ENCODE results near the gene CHD5. TPM values are rescaled to one million over a fixed set of nuclear protein-coding genes. Genes with fewer than 3 reads are reported as not detected.

CHD5 gene
- total and polyA plus RNA-seq, 2 of the 13 experiments (the other 11 are each of a cell fraction or from before 2014, with no cell fraction given), result 0.02 to 0.21 TPM

DNA sequence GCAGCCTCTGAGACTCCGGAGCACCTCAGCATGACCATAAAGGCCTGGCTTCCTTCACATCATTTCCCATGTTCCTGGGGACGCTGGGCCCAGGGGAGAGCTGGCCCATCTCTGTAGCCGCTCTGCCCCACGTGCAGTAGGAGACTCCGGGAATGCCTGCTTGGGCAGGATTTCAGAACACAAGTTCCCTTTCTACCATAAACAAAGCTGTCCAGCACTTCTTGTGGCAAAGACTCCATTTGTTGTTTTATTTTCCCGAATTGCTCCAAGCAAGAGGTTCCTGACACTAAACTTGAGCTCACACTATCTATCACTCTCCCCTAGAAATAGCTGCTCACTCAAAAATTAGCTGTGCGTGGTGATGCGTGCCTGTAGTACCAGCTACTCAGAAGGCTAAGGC, 21.9 kb downstream of the CHD5 start:
- in situ Hi-C loops (cut with HindIII; ENCODE audit: extremely low pct_ligation_motif_present, low pct_unique_long_range_greater_than_20kb), result no loop called here
- no peak for FAIRE-seq
- H3K4me2 ChIP-seq (ENCODE audit: low read depth, low read length), result peak overlapping the region; percentile 56
- TF ChIP-seq, protein P1, sequence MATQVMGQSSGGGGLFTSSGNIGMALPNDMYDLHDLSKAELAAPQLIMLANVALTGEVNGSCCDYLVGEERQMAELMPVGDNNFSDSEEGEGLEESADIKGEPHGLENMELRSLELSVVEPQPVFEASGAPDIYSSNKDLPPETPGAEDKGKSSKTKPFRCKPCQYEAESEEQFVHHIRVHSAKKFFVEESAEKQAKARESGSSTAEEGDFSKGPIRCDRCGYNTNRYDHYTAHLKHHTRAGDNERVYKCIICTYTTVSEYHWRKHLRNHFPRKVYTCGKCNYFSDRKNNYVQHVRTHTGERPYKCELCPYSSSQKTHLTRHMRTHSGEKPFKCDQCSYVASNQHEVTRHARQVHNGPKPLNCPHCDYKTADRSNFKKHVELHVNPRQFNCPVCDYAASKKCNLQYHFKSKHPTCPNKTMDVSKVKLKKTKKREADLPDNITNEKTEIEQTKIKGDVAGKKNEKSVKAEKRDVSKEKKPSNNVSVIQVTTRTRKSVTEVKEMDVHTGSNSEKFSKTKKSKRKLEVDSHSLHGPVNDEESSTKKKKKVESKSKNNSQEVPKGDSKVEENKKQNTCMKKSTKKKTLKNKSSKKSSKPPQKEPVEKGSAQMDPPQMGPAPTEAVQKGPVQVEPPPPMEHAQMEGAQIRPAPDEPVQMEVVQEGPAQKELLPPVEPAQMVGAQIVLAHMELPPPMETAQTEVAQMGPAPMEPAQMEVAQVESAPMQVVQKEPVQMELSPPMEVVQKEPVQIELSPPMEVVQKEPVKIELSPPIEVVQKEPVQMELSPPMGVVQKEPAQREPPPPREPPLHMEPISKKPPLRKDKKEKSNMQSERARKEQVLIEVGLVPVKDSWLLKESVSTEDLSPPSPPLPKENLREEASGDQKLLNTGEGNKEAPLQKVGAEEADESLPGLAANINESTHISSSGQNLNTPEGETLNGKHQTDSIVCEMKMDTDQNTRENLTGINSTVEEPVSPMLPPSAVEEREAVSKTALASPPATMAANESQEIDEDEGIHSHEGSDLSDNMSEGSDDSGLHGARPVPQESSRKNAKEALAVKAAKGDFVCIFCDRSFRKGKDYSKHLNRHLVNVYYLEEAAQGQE (IDR thresholded peaks at IDR 0.05; ENCODE audit: borderline replicate concordance in 1 of 2, low read depth in 1 of 2, low read length in 2 of 2), result 0 out of 4 replicates have a peak, but pooled peaks of 1 of the 2 experiments have one; percentile 4
- TF ChIP-seq THAP11 (CRISPR knock-in tag; IDR thresholded peaks at IDR 0.05) (no peak), ZNF333 (CRISPR knock-in tag; IDR thresholded peaks at IDR 0.05; ENCODE audit: borderline replicate concordance) (no peak), NAIF1 (CRISPR knock-in tag; IDR thresholded peaks at IDR 0.05; ENCODE audit: borderline replicate concordance) (no peak), NR2C2 (CRISPR knock-in tag; IDR thresholded peaks at IDR 0.05; ENCODE audit: borderline replicate concordance) (no peak)
- TF ChIP-seq, protein P2, sequence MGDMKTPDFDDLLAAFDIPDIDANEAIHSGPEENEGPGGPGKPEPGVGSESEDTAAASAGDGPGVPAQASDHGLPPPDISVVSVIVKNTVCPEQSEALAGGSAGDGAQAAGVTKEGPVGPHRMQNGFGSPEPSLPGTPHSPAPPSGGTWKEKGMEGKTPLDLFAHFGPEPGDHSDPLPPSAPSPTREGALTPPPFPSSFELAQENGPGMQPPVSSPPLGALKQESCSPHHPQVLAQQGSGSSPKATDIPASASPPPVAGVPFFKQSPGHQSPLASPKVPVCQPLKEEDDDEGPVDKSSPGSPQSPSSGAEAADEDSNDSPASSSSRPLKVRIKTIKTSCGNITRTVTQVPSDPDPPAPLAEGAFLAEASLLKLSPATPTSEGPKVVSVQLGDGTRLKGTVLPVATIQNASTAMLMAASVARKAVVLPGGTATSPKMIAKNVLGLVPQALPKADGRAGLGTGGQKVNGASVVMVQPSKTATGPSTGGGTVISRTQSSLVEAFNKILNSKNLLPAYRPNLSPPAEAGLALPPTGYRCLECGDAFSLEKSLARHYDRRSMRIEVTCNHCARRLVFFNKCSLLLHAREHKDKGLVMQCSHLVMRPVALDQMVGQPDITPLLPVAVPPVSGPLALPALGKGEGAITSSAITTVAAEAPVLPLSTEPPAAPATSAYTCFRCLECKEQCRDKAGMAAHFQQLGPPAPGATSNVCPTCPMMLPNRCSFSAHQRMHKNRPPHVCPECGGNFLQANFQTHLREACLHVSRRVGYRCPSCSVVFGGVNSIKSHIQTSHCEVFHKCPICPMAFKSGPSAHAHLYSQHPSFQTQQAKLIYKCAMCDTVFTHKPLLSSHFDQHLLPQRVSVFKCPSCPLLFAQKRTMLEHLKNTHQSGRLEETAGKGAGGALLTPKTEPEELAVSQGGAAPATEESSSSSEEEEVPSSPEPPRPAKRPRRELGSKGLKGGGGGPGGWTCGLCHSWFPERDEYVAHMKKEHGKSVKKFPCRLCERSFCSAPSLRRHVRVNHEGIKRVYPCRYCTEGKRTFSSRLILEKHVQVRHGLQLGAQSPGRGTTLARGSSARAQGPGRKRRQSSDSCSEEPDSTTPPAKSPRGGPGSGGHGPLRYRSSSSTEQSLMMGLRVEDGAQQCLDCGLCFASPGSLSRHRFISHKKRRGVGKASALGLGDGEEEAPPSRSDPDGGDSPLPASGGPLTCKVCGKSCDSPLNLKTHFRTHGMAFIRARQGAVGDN (CRISPR knock-in tag; IDR thresholded peaks at IDR 0.05), result peak; percentile 4; the same call in 1 of the 2 replicates
- TF ChIP-seq, protein P3, sequence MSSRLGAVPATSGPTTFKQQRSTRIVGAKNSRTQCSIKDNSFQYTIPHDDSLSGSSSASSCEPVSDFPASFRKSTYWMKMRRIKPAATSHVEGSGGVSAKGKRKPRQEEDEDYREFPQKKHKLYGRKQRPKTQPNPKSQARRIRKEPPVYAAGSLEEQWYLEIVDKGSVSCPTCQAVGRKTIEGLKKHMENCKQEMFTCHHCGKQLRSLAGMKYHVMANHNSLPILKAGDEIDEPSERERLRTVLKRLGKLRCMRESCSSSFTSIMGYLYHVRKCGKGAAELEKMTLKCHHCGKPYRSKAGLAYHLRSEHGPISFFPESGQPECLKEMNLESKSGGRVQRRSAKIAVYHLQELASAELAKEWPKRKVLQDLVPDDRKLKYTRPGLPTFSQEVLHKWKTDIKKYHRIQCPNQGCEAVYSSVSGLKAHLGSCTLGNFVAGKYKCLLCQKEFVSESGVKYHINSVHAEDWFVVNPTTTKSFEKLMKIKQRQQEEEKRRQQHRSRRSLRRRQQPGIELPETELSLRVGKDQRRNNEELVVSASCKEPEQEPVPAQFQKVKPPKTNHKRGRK (CRISPR knock-in tag; IDR thresholded peaks at IDR 0.05), result no peak
- TF ChIP-seq, protein P4, sequence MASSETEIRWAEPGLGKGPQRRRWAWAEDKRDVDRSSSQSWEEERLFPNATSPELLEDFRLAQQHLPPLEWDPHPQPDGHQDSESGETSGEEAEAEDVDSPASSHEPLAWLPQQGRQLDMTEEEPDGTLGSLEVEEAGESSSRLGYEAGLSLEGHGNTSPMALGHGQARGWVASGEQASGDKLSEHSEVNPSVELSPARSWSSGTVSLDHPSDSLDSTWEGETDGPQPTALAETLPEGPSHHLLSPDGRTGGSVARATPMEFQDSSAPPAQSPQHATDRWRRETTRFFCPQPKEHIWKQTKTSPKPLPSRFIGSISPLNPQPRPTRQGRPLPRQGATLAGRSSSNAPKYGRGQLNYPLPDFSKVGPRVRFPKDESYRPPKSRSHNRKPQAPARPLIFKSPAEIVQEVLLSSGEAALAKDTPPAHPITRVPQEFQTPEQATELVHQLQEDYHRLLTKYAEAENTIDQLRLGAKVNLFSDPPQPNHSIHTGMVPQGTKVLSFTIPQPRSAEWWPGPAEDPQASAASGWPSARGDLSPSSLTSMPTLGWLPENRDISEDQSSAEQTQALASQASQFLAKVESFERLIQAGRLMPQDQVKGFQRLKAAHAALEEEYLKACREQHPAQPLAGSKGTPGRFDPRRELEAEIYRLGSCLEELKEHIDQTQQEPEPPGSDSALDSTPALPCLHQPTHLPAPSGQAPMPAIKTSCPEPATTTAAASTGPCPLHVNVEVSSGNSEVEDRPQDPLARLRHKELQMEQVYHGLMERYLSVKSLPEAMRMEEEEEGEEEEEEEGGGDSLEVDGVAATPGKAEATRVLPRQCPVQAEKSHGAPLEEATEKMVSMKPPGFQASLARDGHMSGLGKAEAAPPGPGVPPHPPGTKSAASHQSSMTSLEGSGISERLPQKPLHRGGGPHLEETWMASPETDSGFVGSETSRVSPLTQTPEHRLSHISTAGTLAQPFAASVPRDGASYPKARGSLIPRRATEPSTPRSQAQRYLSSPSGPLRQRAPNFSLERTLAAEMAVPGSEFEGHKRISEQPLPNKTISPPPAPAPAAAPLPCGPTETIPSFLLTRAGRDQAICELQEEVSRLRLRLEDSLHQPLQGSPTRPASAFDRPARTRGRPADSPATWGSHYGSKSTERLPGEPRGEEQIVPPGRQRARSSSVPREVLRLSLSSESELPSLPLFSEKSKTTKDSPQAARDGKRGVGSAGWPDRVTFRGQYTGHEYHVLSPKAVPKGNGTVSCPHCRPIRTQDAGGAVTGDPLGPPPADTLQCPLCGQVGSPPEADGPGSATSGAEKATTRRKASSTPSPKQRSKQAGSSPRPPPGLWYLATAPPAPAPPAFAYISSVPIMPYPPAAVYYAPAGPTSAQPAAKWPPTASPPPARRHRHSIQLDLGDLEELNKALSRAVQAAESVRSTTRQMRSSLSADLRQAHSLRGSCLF (CRISPR knock-in tag; IDR thresholded peaks at IDR 0.05; ENCODE audit: borderline replicate concordance), result no peak

More for the DNA sequence above, 21.9 kb downstream of the CHD5 start:
- Histone ChIP-seq H3K36me3 (replicated peaks in 1 of 2; ENCODE audit: control insufficient read depth in 1 of 2, insufficient read depth in 2 of 2, low read length in 2 of 2) (no peaks in the 10 kb centered on the region), H2AFZ (ENCODE audit: low read length) (no peak overlapping the region), H3K4me3 (replicated peaks in 1 of 3; ENCODE audit: insufficient read depth in 1 of 3, low read depth in 2 of 3, low read length in 3 of 3) (no peak overlapping the region), H3K9ac (ENCODE audit: insufficient read depth, low read depth, low read length) (no peak overlapping the region), H3K79me2 (ENCODE audit: insufficient read depth, low read length) (no peaks in the 10 kb centered on the region), H3K27me3 (ENCODE audit: control insufficient read depth in 1 of 2, insufficient read depth in 2 of 2, low read length in 2 of 2) (peaks cover 18 to 60% of the 10 kb centered on the region in 2 experiments), H3K27ac (ENCODE audit: extremely low read length, insufficient read depth, low read length) (no peak overlapping the region), H3K9me3 (ENCODE audit: low read length) (no peaks in the 10 kb centered on the region), H4K20me1 (ENCODE audit: insufficient read depth, low read length) (peaks cover 6% of the 10 kb centered on the region), H3K4me1 (ENCODE audit: insufficient read depth, low read length) (peaks cover 22% of the 10 kb centered on the region)
- CTCF ChIA-PET (ENCODE audit: low intra/inter-chr PET ratio, low total read pairs), result no interaction called here
- no peak for DNase-seq (ENCODE audit: low spot score)
- 37% methylated on average over 7 of the region's 8 CpGs for WGBS (ENCODE audit: low lambda C conversion rate)
- ATAC-seq, result peak; percentile 48; the same call in 2 of the 3 replicates
- POLR2A ChIA-PET, result interaction anchor here (1.1 kb wide), 1 partner anchor 18 kb away, joined by 3 read pairs; no protein-coding TSS in a partner anchor
- intact Hi-C loops (cut with micrococcal nuclease; ENCODE audit: unreplicated experiment), result no loop called here
- no TSS peak for BruUV-seq (replicated peaks)

Measured in HepG2 (cell line).